Peyer's patch (tissue), 4 donors: ENCODE data around the gene RNF166.

ENCODE experiments used
- CTCF ChIP-seq, 6 experiments: fragments of 450-650 bp in 4 of 6; fragments of 200-600 bp in 2 of 6; sonication (generic) in 1 of 6; IDR thresholded peaks; one replicate each; pipeline ENCODE4 v1.5.1; 2017 to 2019; ENCODE audit warnings: antibody characterized with exemption in 6 of 6, mild to moderate bottlenecking in 3 of 6, moderate library complexity in 1 of 6
- POLR2A ChIP-seq, 2 donors: fragments of 450-650 bp; IDR thresholded peaks; one replicate each; pipeline ENCODE4 v1.5.1; 2017; ENCODE audit warnings: antibody characterized with exemption in 2 of 2, mild to moderate bottlenecking in 2 of 2, moderate library complexity in 2 of 2

GRCh38 chr16:88752386-88753002 lies 46.3 kb upstream of the RNF166 start:
- TF ChIP-seq CTCF (IDR thresholded peaks at IDR 0.05) (no peak), POLR2A (IDR thresholded peaks at IDR 0.05) (no peak)
